ENCODE data around the gene SNX4.

SNX4 gene

DNA sequence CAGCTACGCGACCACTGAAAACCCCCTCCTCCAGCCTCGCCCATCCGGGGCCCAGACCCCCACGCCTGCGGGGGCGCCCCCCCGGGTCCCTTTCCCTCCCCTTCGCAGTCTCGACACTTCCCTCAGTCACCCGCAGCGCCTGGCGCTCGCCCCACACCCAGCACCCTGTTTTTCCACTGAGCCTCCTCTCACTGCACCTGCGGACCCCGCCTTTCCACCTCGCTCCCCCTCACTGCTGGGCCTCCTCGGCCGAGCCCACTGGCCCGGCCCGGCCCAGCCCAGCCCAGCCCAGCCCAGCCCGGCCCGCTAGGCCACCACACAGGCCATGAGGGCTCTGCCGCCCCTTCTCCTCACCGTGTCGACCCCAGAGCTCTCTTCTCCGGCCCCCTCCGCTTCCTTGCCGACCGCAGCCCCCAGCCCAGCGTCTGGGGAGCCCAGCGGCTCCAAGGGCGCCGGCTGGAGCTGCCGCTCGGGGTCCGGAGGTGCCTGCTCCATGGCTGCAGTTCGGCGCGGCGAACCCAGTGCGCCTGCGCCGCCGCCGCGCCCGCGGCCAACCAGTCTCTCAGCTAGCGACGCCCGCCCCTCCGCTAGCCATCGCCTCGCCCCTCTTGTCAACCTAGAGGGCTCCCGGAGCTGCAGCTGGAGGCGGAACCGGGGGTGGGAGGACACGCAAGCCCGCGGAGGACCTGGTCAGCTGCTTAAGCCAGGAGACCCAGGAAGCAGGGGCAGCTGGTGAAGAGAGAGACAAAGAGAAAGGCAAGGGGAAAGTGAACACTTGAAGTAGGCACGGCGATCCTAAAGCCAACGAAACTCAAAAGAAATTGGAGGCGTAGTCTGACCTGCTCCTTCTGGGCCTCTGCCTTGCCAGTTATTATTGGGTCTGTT lies at the start of gene SNX4:
Gene SNX4 (minus strand): TSS at position 525 of the 885 bp plus-strand sequence. CDS start 30 bp downstream, at position 495.
- TF ChIP-seq CTCF (conservative IDR thresholded peaks at IDR 0.05), result no peak
- H3K27ac ChIP-seq, result peak within 1 kb of the TSS; percentile 84

GRCh38 chr3:125556314-125556713 lies 36.3 kb upstream of the SNX4 start:
- no peak overlapping the region for H3K27ac ChIP-seq
- TF ChIP-seq CTCF (conservative IDR thresholded peaks at IDR 0.05), result no peak

DNA sequence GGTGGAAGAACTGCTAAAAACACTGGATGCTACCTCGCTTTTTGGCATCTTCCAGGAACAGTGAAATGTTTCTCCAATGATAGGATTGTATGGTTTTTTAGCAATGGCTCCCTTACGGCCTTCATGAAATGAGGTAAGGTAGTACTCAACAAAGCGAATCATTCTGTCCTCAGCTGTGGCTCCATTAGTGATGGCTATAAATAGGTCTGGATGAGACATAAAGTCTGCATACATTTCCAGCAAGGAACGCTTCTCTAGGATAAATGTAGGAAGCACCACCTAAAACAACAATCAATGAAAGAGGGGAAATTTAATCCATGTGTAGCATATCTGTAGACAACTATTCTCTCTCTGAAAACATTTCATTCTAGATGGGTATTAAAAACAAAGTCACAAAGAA lies 32.4 kb upstream of the SNX4 start:
- no peak overlapping the region for H3K27ac ChIP-seq
- no peak for TF ChIP-seq CTCF (conservative IDR thresholded peaks at IDR 0.05)

DNA sequence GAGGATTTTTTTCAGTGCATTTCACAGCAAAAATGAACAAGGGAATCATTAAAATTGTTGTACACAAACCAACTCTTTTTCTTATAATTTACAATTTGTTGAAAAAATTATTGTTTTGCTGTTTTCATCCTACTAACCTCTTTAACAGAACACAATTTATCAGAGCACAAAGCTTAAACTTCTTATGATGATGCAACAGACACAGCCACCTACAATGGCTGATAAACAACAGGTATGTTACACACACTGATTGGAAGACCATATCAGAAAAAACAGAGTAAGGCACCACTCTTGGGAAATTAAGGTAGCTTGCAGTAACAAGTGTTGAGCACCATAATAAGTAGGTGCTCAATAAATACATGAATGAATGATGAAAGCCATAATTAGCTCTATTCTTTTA lies 8.9 kb upstream of the SNX4 start:
- H3K27ac ChIP-seq, result no peak overlapping the region
- TF ChIP-seq CTCF (conservative IDR thresholded peaks at IDR 0.05), result no peak

DNA sequence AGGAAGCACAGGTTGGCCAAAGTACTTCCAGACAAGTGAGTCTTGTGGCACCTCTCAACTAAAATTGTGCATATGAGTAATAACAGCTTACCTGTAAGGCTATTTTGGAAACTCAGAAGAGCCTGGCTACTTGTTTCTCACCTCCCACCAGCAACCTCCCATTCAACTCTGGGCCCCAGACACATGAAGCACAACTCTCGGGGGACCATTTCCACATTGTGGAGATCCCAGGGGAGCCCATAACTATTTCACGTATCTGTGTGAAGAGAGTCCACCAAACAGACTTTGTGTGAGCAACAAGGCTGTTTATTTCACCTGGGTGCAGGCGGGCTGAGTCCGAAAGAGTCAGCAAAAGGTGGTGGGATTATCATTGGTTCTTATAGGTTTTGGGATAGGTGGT lies 5.2 kb upstream of the SNX4 start:
- H3K27ac ChIP-seq, result no peak overlapping the region
- no peak for TF ChIP-seq CTCF (conservative IDR thresholded peaks at IDR 0.05)

GRCh38 chr3:125520563-125520919 lies 539 bp upstream of the SNX4 start:
- peak overlapping the region; percentile 84 for H3K27ac ChIP-seq

DNA sequence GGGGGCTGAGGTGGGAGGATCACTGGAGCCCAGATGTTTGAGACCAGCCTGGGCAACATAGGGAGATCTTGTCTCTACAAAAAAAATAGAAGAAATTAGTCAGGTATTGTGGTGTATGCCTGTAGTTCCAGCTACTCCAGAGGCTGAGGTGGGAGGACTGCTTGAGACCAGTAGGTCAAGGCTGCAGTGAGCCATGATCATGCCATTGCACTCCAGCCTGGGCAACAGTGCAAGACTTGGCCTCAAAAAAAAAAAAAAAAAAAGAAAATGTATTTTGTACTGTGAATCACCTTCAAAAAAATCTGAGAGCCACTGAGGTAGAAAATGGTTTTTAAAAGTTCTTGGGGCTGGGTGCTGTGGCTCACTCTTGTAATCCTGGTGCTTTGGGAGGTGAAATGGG lies 4.6 kb downstream of the SNX4 start:
- H3K27ac ChIP-seq, result no peak overlapping the region
- no peak for TF ChIP-seq CTCF (conservative IDR thresholded peaks at IDR 0.05)

DNA sequence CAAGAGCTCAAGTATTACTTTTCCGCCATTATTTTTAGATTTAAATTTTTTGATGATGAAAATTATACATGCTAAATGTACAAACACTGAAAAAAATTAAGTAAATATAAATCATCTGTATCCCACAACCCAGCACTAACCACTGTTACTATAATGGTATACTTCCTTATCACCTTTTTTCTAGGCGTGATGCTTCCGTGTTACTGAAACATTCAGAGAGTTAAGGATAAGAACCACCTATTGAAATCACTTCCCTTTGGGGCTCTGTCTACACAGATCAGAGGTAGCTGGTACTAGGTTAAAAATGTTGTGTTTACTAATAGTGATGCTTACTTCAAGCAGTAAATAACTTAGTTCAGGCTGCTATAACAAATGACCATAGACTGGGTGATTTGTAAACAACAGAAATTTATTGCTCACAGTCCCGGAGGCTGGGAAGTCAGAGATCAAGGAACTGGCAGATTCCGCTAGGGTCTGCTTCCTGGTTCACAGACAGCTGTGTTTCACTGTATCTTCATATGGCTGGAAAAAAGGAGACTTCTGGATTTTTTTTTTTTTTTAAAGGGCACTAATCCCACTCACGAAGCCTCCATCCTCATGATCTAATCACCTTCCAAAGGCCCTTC lies 6.4 kb downstream of the SNX4 start:
- no peak for TF ChIP-seq CTCF (conservative IDR thresholded peaks at IDR 0.05)
- H3K27ac ChIP-seq, result peak overlapping the region; percentile 11; the same call in 1 of the 2 replicates

All from VCaP (cell line).